NCI-H2227 (cell line): ENCODE results near the gene MMD.
"Not testable (repeated sequence)": the region's sequence is repeated elsewhere in the genome, so short reads cannot be mapped to it uniquely, and the experiment has no call there.

Experiments used
- DNase-seq: peaks from one replicate; lab custom pipeline; 2025; ENCODE audit not compliant: unreplicated experiment; lab: John Stamatoyannopoulos, UW

The MMD gene, protein sequence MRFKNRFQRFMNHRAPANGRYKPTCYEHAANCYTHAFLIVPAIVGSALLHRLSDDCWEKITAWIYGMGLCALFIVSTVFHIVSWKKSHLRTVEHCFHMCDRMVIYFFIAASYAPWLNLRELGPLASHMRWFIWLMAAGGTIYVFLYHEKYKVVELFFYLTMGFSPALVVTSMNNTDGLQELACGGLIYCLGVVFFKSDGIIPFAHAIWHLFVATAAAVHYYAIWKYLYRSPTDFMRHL

DNA sequence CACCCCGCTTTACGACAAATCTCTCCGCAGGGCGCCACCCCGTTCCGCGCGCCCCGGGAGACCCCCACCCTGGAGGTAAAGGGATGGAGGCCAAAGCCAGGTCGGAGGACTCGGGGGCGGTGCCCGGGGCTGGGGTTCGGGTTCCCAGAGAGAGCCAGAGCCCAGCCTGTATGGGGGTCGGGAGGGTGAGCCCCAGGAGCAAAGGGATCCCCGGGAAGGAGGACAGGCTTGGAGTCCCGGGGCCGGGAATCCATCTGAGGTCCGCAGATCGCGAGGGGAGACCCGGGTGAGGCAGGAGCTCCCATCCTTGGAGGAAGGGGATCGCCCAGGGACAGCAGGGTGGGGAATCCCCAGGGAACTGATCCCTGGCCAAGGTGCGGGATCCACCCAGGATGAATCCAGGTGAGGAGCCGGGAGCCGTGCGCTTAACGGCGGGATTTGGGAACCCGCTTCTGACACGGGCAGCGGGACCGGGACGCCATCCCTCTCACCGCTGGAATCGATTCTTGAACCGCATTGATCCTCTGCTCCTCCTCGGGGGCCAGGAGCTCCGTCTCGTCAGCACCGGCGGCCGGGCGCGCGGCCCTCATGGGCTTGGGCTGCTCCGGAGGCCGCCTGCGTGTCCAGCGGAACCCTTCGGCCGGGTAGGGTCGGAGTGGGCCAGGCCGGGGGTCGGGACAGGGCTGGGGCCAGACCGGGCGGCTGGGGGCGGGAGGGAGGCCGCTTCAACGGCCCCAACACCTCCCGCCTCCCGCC lies at the start of gene MMD:
Gene MMD, minus strand, starts transcription at position 657 of the 756 bp plus-strand sequence. Its CDS starts 140 bp downstream, at position 517.
- no peak for DNase-seq

DNA sequence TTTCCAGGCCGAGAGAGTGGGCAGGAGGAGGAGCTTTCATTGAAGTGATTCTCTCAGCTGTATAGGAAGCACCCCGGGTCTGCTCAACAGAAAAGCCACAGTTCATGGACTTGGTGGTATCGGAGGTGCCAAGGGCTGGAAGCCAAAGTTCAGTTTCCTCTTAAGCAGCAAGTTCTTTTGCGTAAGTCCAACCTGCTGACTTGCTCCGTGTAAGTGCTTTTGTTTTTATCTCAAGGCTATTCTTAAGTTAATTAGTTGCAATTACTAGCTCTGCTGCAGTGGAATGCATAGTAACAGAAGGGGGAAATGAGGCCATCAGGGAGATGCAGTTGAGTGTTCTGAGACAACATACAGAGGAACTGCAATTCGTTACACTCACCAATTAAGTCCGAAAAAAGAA lies 45.0 kb upstream of the MMD start:
- no peak for DNase-seq

DNA sequence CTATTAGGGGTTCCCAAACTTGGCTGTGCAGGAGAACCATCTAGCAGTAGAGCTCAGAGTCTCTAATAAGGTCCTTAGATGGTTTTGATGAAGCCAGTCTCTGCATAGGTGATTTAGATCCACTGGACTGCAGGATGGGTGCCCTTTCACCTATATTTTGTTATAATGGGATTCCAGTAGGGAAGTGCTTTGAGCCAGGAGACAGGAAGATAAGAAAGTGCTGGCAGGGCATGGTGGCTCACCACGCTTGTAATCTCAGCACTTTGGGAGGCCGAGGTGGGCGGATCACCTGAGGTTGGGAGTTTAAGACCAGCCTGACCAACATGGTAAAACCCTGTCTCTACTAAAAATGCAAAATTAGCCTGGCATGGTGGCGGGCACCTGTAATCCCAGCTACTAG lies 44.1 kb upstream of the MMD start:
- DNase-seq = not testable (repeated sequence)

DNA sequence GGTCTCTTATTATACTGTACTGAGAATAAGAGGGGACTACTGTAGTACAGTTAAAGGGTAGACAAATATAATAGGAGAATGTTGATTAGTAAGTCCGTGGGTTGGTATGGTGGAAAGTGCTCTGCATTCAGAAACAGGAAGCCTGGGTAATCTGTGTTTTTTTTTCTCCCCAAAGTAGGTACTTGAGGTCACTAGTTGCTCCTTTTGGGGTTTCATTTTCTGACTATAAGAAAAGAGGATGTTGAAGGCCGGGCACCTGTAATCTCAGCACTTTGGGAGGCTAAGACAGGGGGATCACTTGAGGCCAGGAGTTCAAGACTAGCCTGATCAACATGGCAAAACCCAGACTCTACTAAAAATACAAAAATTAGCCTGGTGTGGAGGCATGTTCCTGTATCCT lies 42.0 kb upstream of the MMD start:
- DNase-seq = no peak

DNA sequence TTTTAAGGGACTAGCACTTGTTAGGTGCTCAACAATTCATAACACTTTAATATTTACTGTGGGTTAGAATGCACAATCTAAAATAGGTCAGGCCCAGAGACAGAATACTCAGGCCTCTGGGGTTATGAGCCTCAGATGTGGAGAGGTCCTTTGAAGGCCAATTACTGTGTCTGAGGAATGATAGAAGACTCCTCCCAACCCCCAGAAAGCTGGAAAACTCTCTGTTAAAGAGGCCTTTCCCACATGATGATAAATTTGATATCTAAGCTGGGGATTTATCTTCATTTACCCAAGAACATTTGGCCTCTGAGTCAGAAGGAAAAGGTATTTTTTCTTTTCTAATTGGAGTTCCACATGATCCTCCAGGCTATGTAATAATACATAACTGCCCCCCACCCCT lies 41.1 kb upstream of the MMD start:
- DNase-seq = no peak

DNA sequence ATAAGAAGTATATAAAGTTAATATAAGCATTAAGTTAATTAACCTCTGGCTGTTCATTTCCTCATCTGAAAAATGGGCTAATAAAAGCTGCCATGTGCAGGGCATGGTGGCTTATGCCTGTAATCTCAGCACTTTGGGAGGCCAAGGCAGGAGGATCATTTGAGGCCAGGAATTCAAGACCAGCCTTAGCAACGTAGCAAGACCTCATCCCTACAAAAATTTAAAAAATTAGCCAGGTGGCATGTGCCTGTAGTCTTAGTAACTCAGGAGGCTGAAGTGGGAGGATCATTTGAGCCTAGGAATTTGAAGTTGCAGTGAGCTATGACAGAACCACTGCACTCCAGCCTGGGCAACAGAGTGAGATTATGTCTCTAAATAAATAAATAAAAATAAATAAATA lies 40.6 kb upstream of the MMD start:
- no peak for DNase-seq

DNA sequence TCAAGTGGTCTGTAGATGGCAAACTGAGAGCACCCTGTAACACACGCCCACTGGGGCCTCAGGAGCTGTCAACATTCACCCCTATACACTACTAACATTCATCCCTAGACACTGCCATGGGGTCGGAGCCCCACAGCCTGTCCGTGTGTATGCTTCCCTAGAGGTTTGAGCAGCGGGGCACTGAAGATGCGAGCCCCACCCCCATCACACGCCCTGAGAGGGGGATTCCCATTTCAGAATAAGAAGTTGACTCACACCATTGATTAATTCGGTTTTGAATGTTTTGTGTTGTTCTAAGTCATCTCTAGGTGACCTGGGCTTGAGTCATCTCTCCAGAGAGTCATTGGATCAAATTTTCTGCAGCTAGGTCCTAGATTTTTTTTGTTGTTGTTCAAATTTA lies 37.3 kb upstream of the MMD start:
- DNase-seq = no peak

DNA sequence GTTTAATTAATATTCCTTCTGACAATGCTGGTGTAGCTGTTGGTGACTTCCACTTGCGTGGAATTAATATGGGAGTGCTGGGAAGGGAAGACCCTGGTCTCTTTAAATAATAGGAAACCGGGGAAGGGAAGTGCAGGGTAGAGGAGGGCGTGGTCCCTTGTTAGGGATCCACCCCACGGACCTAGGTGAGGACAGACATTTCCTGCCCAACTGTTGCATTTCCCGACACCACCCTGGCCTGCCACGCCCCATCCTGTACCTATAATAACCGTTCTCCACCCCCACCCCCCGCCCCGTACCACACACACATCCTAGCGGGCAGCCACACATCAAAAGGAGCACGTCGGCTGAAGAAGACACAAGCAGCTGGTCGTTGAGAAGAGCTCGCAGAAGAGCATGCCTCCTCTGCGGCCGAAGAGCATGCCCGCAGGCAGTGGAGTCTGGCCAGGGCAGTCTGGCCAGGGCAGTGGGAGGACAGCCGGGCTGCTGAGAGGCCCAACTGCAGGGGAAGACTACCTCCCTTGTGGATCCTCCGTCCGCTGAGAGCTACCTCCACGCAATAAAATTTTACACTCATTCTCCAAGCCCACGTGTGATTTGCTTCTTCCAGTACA lies 36.8 kb upstream of the MMD start:
- no peak for DNase-seq

DNA sequence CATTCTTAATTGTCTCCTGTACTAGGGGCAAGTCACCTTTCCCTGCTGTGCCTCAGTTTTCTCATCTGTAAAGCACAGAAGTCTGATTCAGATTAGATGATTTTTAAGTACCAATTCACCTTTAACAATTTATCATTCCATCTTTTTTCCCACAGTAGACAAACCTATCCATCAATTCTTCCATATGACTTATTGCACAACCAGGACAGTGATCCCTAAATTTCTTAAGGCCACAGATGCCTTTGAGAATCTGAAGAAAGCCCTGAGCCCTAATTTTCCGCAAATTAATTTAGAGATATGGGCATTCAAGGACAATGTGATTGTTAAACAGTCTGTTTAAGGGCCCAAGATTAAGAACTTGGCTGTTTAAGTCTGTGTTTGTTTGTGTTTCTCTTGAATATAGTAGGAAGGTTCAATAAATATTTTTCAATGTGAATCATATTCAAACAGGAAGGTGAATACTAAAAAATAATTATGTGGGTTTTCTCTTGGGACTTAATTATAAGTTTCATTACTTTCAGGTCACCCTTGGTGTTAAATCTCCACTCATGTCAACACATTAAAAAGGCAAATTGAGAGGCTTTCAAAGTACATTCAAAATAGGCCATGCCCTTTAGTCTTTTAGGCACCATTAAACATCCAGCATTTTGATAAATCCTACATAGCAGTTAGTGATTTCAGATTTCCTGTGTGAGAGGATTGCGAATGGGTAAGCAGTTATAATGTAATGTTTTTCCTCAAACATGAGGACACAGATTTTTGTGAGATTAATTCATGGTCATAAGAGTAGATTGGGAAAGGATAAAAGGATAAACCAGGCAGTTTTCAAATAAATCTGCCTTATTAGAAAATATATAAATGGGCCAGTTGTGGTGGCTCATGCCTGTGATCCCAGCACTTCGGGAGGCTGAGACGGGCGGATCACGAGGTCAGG lies 34.9 kb upstream of the MMD start:
- no peak for DNase-seq

DNA sequence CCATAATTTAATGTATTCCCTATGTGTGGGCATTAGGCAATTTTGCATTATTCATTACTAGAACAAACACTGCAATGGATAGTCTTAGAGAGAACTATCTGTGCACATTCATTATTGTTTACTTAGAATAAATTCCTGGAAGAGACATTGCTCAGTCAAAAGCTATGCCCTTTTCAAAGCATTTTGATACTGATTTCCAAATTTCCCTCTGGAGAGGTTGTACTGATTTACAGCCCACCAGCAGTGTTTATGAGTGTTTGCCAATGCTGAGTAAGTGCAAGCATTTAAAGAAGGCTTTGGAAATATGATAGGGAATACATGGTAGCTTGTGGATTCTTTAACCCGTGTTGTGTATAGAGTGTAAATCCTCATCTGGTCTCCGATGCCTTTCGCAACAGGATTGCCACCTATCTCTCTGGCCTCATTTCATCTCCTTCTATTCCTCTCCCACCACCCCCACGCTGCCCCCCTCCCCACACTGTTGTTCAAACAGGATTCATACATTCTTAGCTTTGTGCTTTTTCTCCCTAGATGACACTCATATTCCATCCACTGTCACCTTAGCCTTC lies 33.4 kb upstream of the MMD start:
- no peak for DNase-seq

DNA sequence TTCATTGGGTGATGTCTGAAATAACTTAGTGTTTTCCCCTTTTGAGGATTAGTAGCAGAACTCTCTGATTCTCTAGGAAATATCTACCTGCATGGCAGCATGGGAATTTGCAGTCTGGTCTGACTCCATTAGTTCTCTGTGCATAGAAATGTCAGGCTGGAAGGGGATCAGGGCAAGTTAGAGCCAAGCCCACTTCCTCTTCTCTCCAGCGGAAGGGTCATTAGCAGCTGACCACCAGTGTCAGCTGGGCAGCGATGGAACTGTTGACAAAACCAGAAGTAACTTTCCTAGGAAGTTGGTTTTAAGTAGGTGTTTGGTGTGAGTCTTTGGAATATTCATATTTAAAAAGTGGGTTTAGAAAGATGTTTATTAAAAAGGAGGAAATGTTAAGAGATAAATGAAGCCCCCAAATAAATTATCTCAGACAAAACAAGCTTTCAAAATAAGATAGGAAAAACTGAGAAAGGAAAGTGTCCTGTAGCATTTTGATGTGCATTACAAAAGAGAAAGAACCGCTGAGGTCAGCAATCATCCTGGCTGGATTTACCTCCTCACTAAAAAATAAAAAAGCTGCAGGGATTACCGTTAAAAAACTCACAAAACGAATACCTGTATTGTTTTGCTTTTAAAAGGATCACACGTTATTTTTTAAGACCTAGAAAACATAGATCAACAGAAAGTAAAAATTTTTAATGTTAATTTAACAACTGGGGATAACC lies 32.4 kb upstream of the MMD start:
- DNase-seq = no peak

DNA sequence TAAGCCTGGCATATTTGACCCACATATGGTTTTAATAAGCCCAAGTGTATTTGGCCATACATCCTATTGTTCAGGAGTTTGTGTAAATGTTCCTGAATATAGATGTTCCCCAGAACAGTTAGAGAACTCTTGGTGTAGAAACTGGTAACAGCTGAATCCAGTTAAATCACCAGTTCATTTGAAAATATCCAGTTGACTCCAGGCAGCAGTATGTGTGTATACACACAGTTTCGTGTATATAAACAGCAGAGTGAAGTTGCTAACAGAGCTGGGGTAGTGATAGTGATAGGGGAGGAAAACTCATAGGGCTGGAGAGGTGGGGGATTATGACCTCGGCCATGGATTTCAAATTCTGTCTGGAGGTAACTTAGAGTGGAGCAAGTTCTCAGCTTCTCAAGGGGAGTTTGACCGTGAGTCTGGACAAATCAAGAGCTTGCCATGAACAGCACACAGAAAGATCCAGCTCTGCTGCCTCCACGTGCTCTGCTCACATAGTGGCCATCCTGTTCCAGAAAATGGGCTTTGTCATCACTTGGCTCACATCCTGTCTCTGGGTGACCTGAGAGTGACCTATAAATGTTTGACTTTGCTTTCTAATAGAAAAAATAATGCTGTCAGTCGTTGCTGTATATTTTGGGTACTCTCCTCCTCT lies 30.6 kb upstream of the MMD start:
- DNase-seq = no peak

DNA sequence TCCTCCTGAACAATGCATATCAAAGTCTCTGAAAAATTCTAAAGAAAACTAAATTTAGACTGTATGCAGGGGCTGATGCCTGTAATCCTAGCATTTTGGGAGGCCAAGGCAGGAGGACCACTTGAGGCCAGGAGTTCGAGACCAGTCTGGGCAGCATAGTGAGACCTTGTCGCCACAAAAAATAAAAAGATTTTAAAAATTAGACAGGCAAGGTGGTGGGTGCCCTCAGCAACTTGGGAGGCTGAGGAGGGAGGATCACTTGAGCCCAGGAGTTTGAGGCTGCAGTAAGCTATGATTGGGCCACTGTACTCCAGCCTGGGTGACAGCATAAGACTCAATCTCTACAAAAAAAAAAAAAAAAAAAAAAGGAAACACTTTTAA lies 30.1 kb upstream of the MMD start:
- DNase-seq = no peak

DNA sequence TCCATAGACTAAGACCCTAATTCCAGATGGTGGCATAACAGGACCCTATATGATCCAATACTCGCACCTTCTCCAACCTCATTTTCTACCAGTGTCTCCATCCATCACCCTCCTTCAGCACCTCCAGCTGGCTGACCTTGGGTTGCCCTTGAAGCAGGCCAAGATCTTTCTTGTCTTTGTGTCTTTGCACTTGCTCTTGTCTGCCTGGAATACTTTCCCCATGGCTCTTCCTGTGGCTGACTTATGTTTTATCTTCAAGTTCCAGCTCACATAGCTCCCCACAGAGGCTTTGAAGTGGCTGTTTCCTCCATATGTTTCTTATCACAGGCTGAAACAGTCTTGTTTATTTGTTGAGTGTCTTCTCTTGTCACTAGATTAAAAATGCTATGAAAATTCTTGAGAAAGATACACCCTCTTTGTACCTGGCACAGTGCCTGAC lies 29.6 kb upstream of the MMD start:
- no peak for DNase-seq

DNA sequence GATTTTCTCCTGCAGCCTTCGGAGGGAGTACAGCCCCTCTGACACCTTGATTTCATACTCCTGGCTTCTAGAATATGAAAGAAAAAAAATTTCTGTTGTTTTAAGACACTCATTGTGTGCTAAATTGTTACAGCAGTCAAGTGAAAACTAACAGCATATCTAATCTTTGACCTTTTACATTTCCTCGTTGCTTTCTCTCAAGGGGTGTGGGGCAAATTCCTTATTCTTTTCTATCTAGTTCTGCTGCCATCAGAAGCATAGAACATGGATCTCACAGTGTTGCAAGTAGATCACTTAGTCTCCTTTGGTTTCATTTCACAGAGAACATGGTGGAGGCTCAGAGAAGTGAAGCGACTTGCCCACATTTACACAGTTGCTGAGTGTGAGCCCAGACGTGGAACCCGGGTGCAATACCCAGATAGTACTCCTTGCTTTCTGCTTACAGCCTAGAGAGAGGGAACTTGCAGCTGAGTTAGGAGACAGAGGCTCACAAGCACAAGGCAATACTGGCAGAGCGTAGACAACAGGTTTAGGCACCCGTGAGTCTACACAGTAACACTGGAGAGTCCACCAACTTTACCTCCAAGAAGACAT lies 28.7 kb upstream of the MMD start:
- DNase-seq = no peak

DNA sequence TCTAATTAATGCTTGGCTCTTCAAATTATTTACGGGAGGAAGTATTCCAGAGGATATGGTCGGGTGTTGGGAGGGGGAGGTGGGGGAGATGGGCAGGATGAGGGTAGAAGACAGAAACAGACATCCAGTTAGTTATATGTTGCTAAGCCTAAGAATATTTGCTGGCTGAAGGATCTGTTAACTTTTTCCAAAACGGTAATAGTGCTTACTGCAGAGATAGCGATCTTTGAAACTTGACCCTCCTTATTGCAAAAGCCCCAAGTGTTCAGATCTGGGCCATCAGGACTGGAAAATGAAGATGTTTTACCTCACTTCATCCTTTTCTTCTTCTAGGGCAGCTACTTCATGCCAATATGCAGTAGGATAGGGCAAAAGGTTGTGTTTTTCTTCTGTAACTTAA lies 27.0 kb upstream of the MMD start:
- no peak for DNase-seq

DNA sequence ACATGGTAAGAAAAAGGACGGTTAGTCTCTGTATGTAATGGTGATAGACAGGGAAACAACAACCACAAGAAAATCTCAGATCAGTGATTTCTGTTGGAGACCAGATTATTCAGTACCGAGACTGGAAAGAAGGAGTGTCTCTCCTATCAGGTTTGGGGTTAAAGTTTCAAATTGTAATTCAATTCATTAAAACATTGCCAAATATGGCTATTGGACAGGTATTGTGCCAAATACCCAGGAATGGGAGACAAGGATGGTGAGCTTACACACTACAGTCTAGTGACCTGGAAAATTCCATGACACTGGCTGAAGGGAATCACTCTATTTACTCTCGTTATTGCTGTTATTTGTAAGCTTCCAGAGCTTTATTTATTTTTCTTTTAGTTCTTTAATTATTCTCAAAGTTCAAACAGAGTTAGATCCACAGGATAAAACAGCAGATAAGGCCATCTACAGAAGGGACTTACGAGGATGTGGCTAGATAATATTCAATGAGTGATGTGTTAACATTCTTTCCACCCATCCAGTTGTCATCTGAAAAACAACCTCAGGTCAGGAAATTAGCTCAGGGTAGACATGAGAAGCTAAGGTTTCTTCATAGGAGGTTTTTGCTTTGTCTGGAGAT lies 25.1 kb upstream of the MMD start:
- DNase-seq = no peak

DNA sequence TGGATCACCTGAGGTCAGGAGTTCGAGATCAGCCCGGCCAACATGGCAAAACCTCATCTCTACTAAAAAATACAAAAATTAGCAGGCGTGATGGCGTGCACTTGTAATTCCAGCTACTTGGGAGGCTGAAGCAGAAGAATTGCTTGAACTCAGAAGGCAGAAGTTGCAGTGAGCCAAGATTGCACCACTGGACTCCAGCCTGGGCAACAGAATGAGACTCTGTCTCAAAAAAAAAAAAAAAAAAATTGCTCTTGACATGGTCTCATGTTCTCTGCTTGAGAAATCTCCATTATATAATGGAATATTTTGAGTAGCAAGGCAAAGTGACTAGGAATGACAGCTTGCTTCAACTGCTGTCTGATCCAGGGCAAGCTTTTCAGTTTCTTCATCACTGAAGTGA lies 24.4 kb upstream of the MMD start:
- not testable (repeated sequence) for DNase-seq
